IMR-90 (cell line): Measurements from ENCODE around the gene NAA35. TPM values are rescaled to one million over a fixed set of nuclear protein-coding genes. Genes with fewer than 3 reads are reported as not detected.

Source experiments
- ATAC-seq: fragments of 200-7000 bp; cut with Tn5 transposase; 2 replicates; pipeline ENCODE4 v1.9.1; 2020; ENCODE audit warnings: low read depth, mild to moderate bottlenecking, moderate library complexity
- BruUV-seq: library from RNA; stranded (reverse); fragments of 400-500 nt; replicated peaks from 2 replicates; lab custom pipeline; 2021; lab: Mats Ljungman, UMichigan
- CTCF ChIA-PET: fragments of 300-600 bp; formaldehyde crosslinking; extraction: SDS; loops from one replicate; lab custom pipeline; 2021; ENCODE audit warnings: antibody characterized with exemption; lab: Yijun Ruan, JAX
- POLR2A ChIA-PET: fragments of 300-600 bp; sonication (Branson Sonifier 250); formaldehyde crosslinking; loops from one replicate; lab custom pipeline; 2022; ENCODE audit warnings: antibody characterized with exemption; ENCODE audit not compliant: unreplicated experiment; lab: Charles Lee
- DNase-seq: peaks from one replicate; pipeline ENCODE4 v3.0.0; 2013
- H2AFZ ChIP-seq: replicated peaks from 2 replicates; pipeline ENCODE3; 2013; ENCODE audit warnings: low read length, mild to moderate bottlenecking; ENCODE audit not compliant: poor library complexity
- H2AK5ac ChIP-seq: 2 replicates; pipeline ENCODE4 v1.6.1; 2013; ENCODE audit warnings: low read depth, low read length, inconsistent platforms
- H2AK9ac ChIP-seq: replicated peaks from 2 replicates; pipeline ENCODE3; 2013; ENCODE audit warnings: mild to moderate bottlenecking, low read depth, low read length, moderate library complexity; ENCODE audit not compliant: poor library complexity
- H2BK120ac ChIP-seq: 2 replicates; pipeline ENCODE4 v1.6.1; 2013; ENCODE audit warnings: low read depth, low read length, inconsistent platforms
- H2BK15ac ChIP-seq: 3 replicates; pipeline ENCODE4 v1.6.1; 2013; ENCODE audit warnings: low read depth, low read length, inconsistent platforms
- H2BK20ac ChIP-seq: 2 replicates; pipeline ENCODE4 v1.6.1; 2013; ENCODE audit warnings: low read depth, mild to moderate bottlenecking, inconsistent platforms, low read length, moderate library complexity
- H2BK5ac ChIP-seq: 2 replicates; pipeline ENCODE4 v1.6.1; 2013; ENCODE audit warnings: mild to moderate bottlenecking, low read depth, low read length, inconsistent platforms; ENCODE audit not compliant: poor library complexity, severe bottlenecking
- H3K14ac ChIP-seq: replicated peaks from 2 replicates; pipeline ENCODE4 v1.6.1; 2013; ENCODE audit warnings: low read depth, low read length, inconsistent platforms
- H3K18ac ChIP-seq: 2 replicates; pipeline ENCODE4 v1.6.1; 2013; ENCODE audit warnings: low read depth, low read length, control low read depth
- H3K23ac ChIP-seq: 2 replicates; pipeline ENCODE4 v1.6.1; 2013; ENCODE audit warnings: low read depth, low read length, inconsistent platforms
- H3K27ac ChIP-seq: 2 replicates; pipeline ENCODE4 v1.5.1; 2013; ENCODE audit warnings: mild to moderate bottlenecking, control low read depth, low read length; ENCODE audit not compliant: insufficient read depth
- H3K27me3 ChIP-seq: 2 replicates; pipeline ENCODE4 v1.6.1; 2013; ENCODE audit warnings: low read length; ENCODE audit not compliant: control insufficient read depth, insufficient read depth
- H3K36me3 ChIP-seq: 2 replicates; pipeline ENCODE4 v1.6.1; 2013; ENCODE audit warnings: low read length, mixed read lengths; ENCODE audit not compliant: control insufficient read depth, insufficient read depth
- H3K4ac ChIP-seq: 2 replicates; pipeline ENCODE4 v1.6.1; 2013; ENCODE audit warnings: low read depth, low read length, inconsistent platforms
- H3K4me1 ChIP-seq: 2 replicates; pipeline ENCODE4 v1.6.1; 2013; ENCODE audit warnings: low read length, mixed read lengths; ENCODE audit not compliant: control insufficient read depth, insufficient read depth
- H3K4me2 ChIP-seq: 2 replicates; pipeline ENCODE4 v1.6.1; 2013; ENCODE audit warnings: low read depth, mild to moderate bottlenecking, control low read depth, low read length, moderate library complexity
- H3K4me3 ChIP-seq: 2 replicates; pipeline ENCODE4 v1.5.1; 2013; ENCODE audit warnings: low read depth, mild to moderate bottlenecking, control low read depth, low read length, moderate library complexity; ENCODE audit not compliant: insufficient read depth
- H3K56ac ChIP-seq: 2 replicates; pipeline ENCODE4 v1.6.1; 2013; ENCODE audit warnings: low read length, inconsistent platforms; ENCODE audit not compliant: insufficient read depth; ENCODE audit errors: extremely low read depth
- H3K79me1 ChIP-seq, 2 experiments: 2 replicates each; pipeline ENCODE4 v1.6.1; 2013; ENCODE audit warnings: low read length in 2 of 2, inconsistent platforms in 1 of 2, low read depth in 1 of 2
- H3K9ac ChIP-seq: 2 replicates; pipeline ENCODE4 v1.6.1; 2013; ENCODE audit warnings: low read depth, low read length, control low read depth
- H3K9me1 ChIP-seq: 2 replicates; pipeline ENCODE4 v1.6.1; 2013; ENCODE audit warnings: low read length, inconsistent platforms; ENCODE audit not compliant: insufficient read depth
- H3K9me3 ChIP-seq: 2 replicates; pipeline ENCODE4 v1.6.1; 2013; ENCODE audit warnings: low read length; ENCODE audit not compliant: control insufficient read depth, insufficient read depth
- H4K20me1 ChIP-seq: 2 replicates; pipeline ENCODE4 v1.6.1; 2013; ENCODE audit warnings: low read length, inconsistent platforms; ENCODE audit not compliant: insufficient read depth
- H4K5ac ChIP-seq: 2 replicates; pipeline ENCODE4 v1.6.1; 2013; ENCODE audit warnings: mild to moderate bottlenecking, low read depth, low read length, control low read depth
- H4K8ac ChIP-seq, 2 experiments: 2 replicates each; pipeline ENCODE4 v1.6.1; 2013; ENCODE audit warnings: low read depth in 2 of 2, low read length in 2 of 2, control low read depth in 1 of 2, inconsistent platforms in 1 of 2
- H4K91ac ChIP-seq: 2 replicates; pipeline ENCODE4 v1.6.1; 2013; ENCODE audit warnings: low read depth, low read length, inconsistent platforms; ENCODE audit not compliant: insufficient read depth
- CTCF ChIP-seq: conservative IDR thresholded peaks from 2 replicates; pipeline ENCODE4 v1.5.1; 2012; ENCODE audit warnings: mild to moderate bottlenecking, low read depth, low read length, improper control_type of control experiment
- SMC3 ChIP-seq: fragments of 150-350 bp; IDR thresholded peaks from 2 replicates; pipeline ENCODE4 v1.6.1; 2016; ENCODE audit warnings: low read depth, mild to moderate bottlenecking, antibody characterized with exemption, low read length, moderate library complexity
- WGBS, 2 experiments: methylation state at CpG; one replicate each; pipeline versions ENCODE4 v1.1.5 to v1.1.7; 2013; ENCODE audit warnings: missing lambda C conversion rate in 2 of 2; ENCODE audit not compliant: insufficient read length in 1 of 2; ENCODE audit errors: extremely low coverage in 2 of 2; 5-methylcytosine and 5-hydroxymethylcytosine counted together
- dilution Hi-C: fragments of 300-500 bp; cut with HindIII; formaldehyde crosslinking; loops from one replicate; pipeline ENCODE4 v1.14.3; 2018; ENCODE audit warnings: low sequenced_read_pairs; ENCODE audit not compliant: unreplicated experiment
- in situ Hi-C: fragments of 300-500 bp; cut with MboI; formaldehyde crosslinking; loops from 3 replicates; pipeline ENCODE4 v1.14.3; 2019; ENCODE audit warnings: low sequenced_read_pairs, inconsistent platforms, mixed read lengths
- intact Hi-C: fragments of 100-400 bp; cut with micrococcal nuclease; formaldehyde crosslinking; loops from 2 replicates; pipeline ENCODE4 v1.10.0; 2022
- polyA plus RNA-seq, 3 experiments: library from polyadenylated mRNA; depleted of rRNA; stranded (reverse); fragments of >200 nt; gene quantifications; 2 replicates each; pipeline ENCODE4 v1.2.3, GENCODE V29; 2012; ENCODE audit warnings: low replicate concordance in 1 of 3
- total RNA-seq: library from RNA; depleted of rRNA; stranded (reverse); fragments of >200 nt; gene quantifications from 2 replicates; pipeline ENCODE4 v1.2.3, GENCODE V29; 2012

Gene NAA35
- total and polyA plus RNA-seq, 2 of the 4 experiments (the other 2 are of a cell fraction), result 13.1 to 16.5 TPM

- ChIA-PET POLR2A (no interaction called here), CTCF (no interaction called here)
- Histone ChIP-seq H3K4me1 (no peaks in the 10 kb centered on the region), H3K4me2 (no peak overlapping the region), H2BK120ac (no peak overlapping the region), H3K18ac (no peak overlapping the region), H2AK5ac (no peak overlapping the region), H3K23ac (no peak overlapping the region), H3K27me3 (no peaks in the 10 kb centered on the region), H4K5ac (no peak overlapping the region), H3K4ac (no peak overlapping the region), H4K8ac (no peak overlapping the region), H2BK5ac (no peak overlapping the region), H3K36me3 (peaks cover 14% of the 10 kb centered on the region), H3K79me1 (peaks cover 0 to 6% of the 10 kb centered on the region in 2 experiments; a peak in 1 of 4 replicates), H3K9me1 (no peaks in the 10 kb centered on the region), H2BK20ac (no peak overlapping the region), H2BK15ac (no peak overlapping the region), H4K91ac (no peak overlapping the region), H3K14ac (no peak overlapping the region), H3K56ac (no peak overlapping the region), H3K9ac (no peak overlapping the region), H3K4me3 (no peak overlapping the region), H3K27ac (no peak overlapping the region), H2AK9ac (no peak overlapping the region), H2AFZ (no peak overlapping the region), H3K9me3 (no peaks in the 10 kb centered on the region), H4K20me1 (no peaks in the 10 kb centered on the region)
- no CpG with 5 or more reads among the region's 3 CpGs for WGBS, 2 experiments
- in situ Hi-C loops, result no loop called here
- dilution Hi-C loops, result no loop called here
- intact Hi-C loops, result loop anchor here (5.0 kb wide), 1 partner anchor 36 kb away; no protein-coding TSS in a partner anchor
- ATAC-seq (no peak; the same call in 1 of the 2 replicates), DNase-seq (no peak)
- TF ChIP-seq SMC3, result no peak
- no peak for TF ChIP-seq CTCF
- no TSS peak for BruUV-seq
These were observed 40.4 kb downstream of the NAA35 start for GRCh38 chr9:85981369-85981768.
